Caki2 (cell line): ENCODE data around the gene CISTR. TPM values are rescaled to one million over a fixed set of nuclear protein-coding genes. Genes with fewer than 3 reads are reported as not detected.
A peak's percentile ranks its signal among the peaks of the same experiment; 100 is the strongest.

ENCODE experiments used
- DNase-seq: peaks from one replicate; pipeline ENCODE4 v3.0.0-alpha.2; 2015; ENCODE audit warnings: low read depth
- in situ Hi-C: cut with HindIII; loops from 2 replicates; pipeline ENCODE4 v1.10.0; 2016; ENCODE audit warnings: low sequenced_read_pairs, low pct_unique_long_range_greater_than_20kb, mixed read lengths
- total RNA-seq: library from RNA; depleted of rRNA; stranded (reverse); fragments of >200 nt; shearing (Covaris generic); gene quantifications from 2 replicates; pipeline ENCODE4 v1.2.3, GENCODE V29; 2014; ENCODE audit warnings: low replicate concordance; rRNA removed

The CISTR gene
- total RNA-seq, 1 experiment from 2014 or later = not detected

GRCh38 chr12:53701518-53702264 lies 50.1 kb downstream of the CISTR start:
- DNase-seq = peak; percentile 71
- in situ Hi-C loops = no loop called here

GRCh38 chr12:53700567-53700966 lies 51.2 kb downstream of the CISTR start:
- in situ Hi-C loops = no loop called here

GRCh38 chr12:53699678-53700025 lies 52.1 kb downstream of the CISTR start:
- in situ Hi-C loops = no loop called here
- no peak for DNase-seq

More at GRCh38 chr12:53700567-53700966, 51.2 kb downstream of the CISTR start:
- no peak for DNase-seq

- in situ Hi-C loops = no loop called here
- DNase-seq = no peak
These were observed 52.7 kb downstream of the CISTR start for GRCh38 chr12:53698948-53699677.

- in situ Hi-C loops = no loop called here
- DNase-seq = no peak
These were observed 55.0 kb downstream of the CISTR start for GRCh38 chr12:53696655-53697331.

Other genes with a start within 250 kb of the CISTR start
- gene NPFF, start 244.5 kb downstream of the CISTR start, total RNA-seq = not detected in 2 replicates
- gene ATF7, start 125.6 kb downstream of the CISTR start, total RNA-seq = 5.5 and 9.2 TPM in 2 replicates
- gene ATP5MC2, start 75.9 kb downstream of the CISTR start, total RNA-seq = 313 and 355 TPM in 2 replicates
- 25.9 and 27.4 TPM in 2 replicates for gene CALCOCO1, start 24.5 kb downstream of the CISTR start, total RNA-seq
- gene HOXC13, start 186.9 kb upstream of the CISTR start, total RNA-seq = 0.24 and 1.4 TPM in 2 replicates
- gene HOXC12, start 202.9 kb upstream of the CISTR start, total RNA-seq = not detected in 2 replicates
- not detected in 2 replicates for gene HOXC11, start 221.1 kb upstream of the CISTR start, total RNA-seq
- gene HOTAIR, start 223.0 kb upstream of the CISTR start, total RNA-seq = not detected in 2 replicates
- 6.5 and 38.1 TPM in 2 replicates for gene HOXC10, start 233.2 kb upstream of the CISTR start, total RNA-seq
- gene HOXC9, start 248.2 kb upstream of the CISTR start, total RNA-seq = 1.4 and 2.4 TPM in 2 replicates